ENCODE results near the gene MTRR.
A peak's percentile ranks its signal among the peaks of the same experiment; 100 is the strongest.

Gene MTRR

GRCh38 chr5:7881091-7881490, 12.1 kb downstream of the MTRR start:
- Histone ChIP-seq H3K27ac (replicated peaks) (no peak overlapping the region), H3K4me3 (replicated peaks; ENCODE audit: insufficient read depth, low read length) (no peak overlapping the region), H3K27me3 (ENCODE audit: insufficient read depth, poor library complexity, severe bottlenecking) (no peaks in the 10 kb centered on the region)
- no peak for TF ChIP-seq SPI1 (IDR thresholded peaks at IDR 0.05; ENCODE audit: borderline replicate concordance, low read depth)
- TF ChIP-seq POLR2AphosphoS5 (IDR thresholded peaks at IDR 0.05; ENCODE audit: low read depth): no peak
- no peak for TF ChIP-seq GABPA (IDR thresholded peaks at IDR 0.05; ENCODE audit: low read depth)
- TF ChIP-seq REST (IDR thresholded peaks at IDR 0.05; ENCODE audit: insufficient replicate concordance, low read depth): no peak
- TF ChIP-seq, protein P1, sequence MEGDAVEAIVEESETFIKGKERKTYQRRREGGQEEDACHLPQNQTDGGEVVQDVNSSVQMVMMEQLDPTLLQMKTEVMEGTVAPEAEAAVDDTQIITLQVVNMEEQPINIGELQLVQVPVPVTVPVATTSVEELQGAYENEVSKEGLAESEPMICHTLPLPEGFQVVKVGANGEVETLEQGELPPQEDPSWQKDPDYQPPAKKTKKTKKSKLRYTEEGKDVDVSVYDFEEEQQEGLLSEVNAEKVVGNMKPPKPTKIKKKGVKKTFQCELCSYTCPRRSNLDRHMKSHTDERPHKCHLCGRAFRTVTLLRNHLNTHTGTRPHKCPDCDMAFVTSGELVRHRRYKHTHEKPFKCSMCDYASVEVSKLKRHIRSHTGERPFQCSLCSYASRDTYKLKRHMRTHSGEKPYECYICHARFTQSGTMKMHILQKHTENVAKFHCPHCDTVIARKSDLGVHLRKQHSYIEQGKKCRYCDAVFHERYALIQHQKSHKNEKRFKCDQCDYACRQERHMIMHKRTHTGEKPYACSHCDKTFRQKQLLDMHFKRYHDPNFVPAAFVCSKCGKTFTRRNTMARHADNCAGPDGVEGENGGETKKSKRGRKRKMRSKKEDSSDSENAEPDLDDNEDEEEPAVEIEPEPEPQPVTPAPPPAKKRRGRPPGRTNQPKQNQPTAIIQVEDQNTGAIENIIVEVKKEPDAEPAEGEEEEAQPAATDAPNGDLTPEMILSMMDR (IDR thresholded peaks at IDR 0.05; ENCODE audit: insufficient read depth, low read length): no peak
- no peak for DNase-seq (ENCODE audit: low read depth in 1 of 2, low spot score in 1 of 2)

- TF ChIP-seq GABPA (IDR thresholded peaks at IDR 0.05; ENCODE audit: low read depth): no peak
- TF ChIP-seq POLR2AphosphoS5 (IDR thresholded peaks at IDR 0.05; ENCODE audit: low read depth): no peak
- TF ChIP-seq, protein P1 (IDR thresholded peaks at IDR 0.05; ENCODE audit: insufficient read depth, low read length): no peak
- no peak for TF ChIP-seq REST (IDR thresholded peaks at IDR 0.05; ENCODE audit: insufficient replicate concordance, low read depth)
- no peak for TF ChIP-seq SPI1 (IDR thresholded peaks at IDR 0.05; ENCODE audit: borderline replicate concordance, low read depth)
- no peak overlapping the region for H3K4me3 ChIP-seq (replicated peaks; ENCODE audit: insufficient read depth, low read length)
- no peak for DNase-seq (ENCODE audit: low read depth in 1 of 2, low spot score in 1 of 2)
- H3K27me3 ChIP-seq (ENCODE audit: insufficient read depth, poor library complexity, severe bottlenecking): no peaks in the 10 kb centered on the region
- H3K27ac ChIP-seq (replicated peaks): no peak overlapping the region; the same call in 1 of the 2 replicates
Observed at GRCh38 chr5:7881816-7882215, 12.9 kb downstream of the MTRR start.

DNA sequence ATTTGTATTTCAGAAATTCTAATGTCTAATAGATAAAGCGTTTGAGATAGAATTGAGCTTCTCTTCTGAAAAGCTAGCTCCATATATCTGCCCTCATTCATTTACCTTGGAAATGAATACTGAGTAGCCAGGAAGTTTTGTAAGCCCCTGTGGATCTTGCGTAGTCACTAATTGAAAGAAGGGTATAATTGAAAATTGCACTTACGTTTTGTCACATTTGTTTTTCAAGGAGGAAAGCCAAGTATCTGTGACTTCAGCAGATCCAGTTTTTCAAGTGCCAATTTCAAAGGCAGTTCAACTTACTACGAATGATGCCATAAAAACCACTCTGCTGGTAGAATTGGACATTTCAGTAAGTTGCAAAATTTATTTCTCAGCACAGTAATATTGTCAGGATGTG, 14.0 kb downstream of the MTRR start:
- TF ChIP-seq SPI1 (IDR thresholded peaks at IDR 0.05; ENCODE audit: borderline replicate concordance, low read depth) (no peak), REST (IDR thresholded peaks at IDR 0.05; ENCODE audit: insufficient replicate concordance, low read depth) (no peak), GABPA (IDR thresholded peaks at IDR 0.05; ENCODE audit: low read depth) (no peak), POLR2AphosphoS5 (IDR thresholded peaks at IDR 0.05; ENCODE audit: low read depth) (no peak)
- TF ChIP-seq, protein P1 (IDR thresholded peaks at IDR 0.05; ENCODE audit: insufficient read depth, low read length): no peak
- Histone ChIP-seq H3K4me3 (replicated peaks; ENCODE audit: insufficient read depth, low read length) (no peak overlapping the region), H3K27me3 (ENCODE audit: insufficient read depth, poor library complexity, severe bottlenecking) (no peaks in the 10 kb centered on the region), H3K27ac (replicated peaks) (peak overlapping the region; percentile 28)
- no peak for DNase-seq (ENCODE audit: low read depth in 1 of 2, low spot score in 1 of 2)
